ENCODE results near the gene TSACC.

DNA sequence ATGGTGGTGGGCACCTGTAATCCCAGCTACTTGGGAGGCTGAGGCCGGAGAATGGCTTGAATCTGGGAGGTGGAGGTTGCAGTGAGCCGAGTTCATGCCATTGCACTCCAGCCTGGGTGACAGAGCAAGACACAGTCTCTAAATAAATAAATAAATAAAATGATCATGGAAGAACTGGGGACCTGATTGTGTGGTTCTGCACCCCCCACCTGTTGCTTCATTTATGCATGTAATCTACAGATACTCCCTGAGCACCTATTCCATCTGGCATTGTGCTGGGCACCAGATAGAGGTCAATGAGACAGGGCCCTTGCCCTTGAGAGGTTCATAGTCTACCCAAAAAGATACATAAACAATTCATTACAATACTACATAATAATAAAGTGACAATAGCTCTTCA lies 19.7 kb downstream of the TSACC start:
- TF ChIP-seq, protein P1, sequence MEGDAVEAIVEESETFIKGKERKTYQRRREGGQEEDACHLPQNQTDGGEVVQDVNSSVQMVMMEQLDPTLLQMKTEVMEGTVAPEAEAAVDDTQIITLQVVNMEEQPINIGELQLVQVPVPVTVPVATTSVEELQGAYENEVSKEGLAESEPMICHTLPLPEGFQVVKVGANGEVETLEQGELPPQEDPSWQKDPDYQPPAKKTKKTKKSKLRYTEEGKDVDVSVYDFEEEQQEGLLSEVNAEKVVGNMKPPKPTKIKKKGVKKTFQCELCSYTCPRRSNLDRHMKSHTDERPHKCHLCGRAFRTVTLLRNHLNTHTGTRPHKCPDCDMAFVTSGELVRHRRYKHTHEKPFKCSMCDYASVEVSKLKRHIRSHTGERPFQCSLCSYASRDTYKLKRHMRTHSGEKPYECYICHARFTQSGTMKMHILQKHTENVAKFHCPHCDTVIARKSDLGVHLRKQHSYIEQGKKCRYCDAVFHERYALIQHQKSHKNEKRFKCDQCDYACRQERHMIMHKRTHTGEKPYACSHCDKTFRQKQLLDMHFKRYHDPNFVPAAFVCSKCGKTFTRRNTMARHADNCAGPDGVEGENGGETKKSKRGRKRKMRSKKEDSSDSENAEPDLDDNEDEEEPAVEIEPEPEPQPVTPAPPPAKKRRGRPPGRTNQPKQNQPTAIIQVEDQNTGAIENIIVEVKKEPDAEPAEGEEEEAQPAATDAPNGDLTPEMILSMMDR (IDR thresholded peaks at IDR 0.05; ENCODE audit: low read length): no peak
- TF ChIP-seq EZH2phosphoT487 (IDR thresholded peaks at IDR 0.05; ENCODE audit: low read length): no peak
